Stimulated activated CD8-positive, alpha-beta memory T cell treated with anti-CD3 and anti-CD28 coated beads, Interleukin-7, amount 100 ng/mL, for 1 hour (primary cell): ENCODE results near the gene RSKR.
"Not testable (repeated sequence)": the region's sequence is repeated elsewhere in the genome, so short reads cannot be mapped to it uniquely, and the experiment has no call there.

ENCODE experiments used
- DNase-seq, 2 donors: peaks; one replicate each; pipeline ENCODE4 v3.0.0-alpha.2; 2020; ENCODE audit warnings: low read depth in 2 of 2

RSKR gene

DNA sequence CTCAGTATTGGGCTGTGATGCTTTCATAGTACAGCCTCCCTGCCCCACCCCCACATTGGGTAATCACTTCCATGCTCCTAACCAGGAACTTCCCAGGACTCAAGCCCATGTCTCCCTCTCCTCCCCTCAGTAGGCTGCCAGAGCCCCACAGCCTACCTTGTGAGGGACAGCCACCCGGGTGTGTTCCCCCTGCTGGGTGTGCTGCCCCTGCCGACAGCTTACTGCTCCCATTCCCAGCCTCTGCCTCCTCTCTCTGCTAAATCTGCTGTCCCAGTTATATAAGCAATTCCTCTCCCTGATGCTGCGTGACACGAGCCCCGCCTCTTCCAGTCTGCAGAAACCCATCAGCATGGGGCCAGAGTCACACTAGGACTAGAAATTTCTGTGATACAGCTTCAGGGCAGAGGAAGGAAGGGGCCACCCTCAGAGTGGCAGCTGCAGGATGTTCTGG is at the start of gene RSKR:
TSS of gene RSKR (minus strand) at position 255 of the 451 bp plus-strand sequence. CDS start at position 231, 24 bp downstream.
- DNase-seq = no peak

DNA sequence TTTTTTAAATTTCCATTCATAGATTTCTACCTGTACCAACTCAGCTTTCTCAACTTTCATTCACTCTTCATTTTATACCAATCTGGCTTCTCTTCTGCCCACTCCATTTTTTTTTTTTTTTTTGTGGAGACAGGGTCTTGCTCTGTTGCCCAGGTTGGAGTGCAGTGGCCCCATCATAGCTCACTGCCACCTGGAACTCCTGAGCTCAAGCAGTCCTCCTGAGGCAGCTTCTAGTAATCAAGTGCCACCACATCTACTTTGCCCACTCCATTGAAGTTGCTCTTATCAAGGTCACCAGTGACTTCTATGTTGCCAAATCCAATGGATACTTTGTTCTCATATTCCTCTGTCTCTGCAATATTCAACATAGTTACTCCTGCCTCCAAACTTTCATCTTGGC is 49.7 kb upstream of the RSKR start:
- DNase-seq = no peak

GRCh38 chr17:28662527-28662829 is 48.5 kb upstream of the RSKR start:
- DNase-seq = no peak

- DNase-seq = peak; percentile 89 to 92
These were observed 47.9 kb upstream of the RSKR start, which contains the start of the genes SDF2 and SUPT6H for GRCh38 chr17:28661635-28662526. Gene SDF2, minus strand, starts transcription at chr17:28661906. Its CDS starts 30 bp downstream, at chr17:28661876. Gene SUPT6H, plus strand, starts transcription at chr17:28662205. Its CDS starts 11,197 bp downstream, at chr17:28673402.

- DNase-seq = not testable (repeated sequence)
These were observed 45.5 kb upstream of the RSKR start for GRCh38 chr17:28659497-28659881.

DNA sequence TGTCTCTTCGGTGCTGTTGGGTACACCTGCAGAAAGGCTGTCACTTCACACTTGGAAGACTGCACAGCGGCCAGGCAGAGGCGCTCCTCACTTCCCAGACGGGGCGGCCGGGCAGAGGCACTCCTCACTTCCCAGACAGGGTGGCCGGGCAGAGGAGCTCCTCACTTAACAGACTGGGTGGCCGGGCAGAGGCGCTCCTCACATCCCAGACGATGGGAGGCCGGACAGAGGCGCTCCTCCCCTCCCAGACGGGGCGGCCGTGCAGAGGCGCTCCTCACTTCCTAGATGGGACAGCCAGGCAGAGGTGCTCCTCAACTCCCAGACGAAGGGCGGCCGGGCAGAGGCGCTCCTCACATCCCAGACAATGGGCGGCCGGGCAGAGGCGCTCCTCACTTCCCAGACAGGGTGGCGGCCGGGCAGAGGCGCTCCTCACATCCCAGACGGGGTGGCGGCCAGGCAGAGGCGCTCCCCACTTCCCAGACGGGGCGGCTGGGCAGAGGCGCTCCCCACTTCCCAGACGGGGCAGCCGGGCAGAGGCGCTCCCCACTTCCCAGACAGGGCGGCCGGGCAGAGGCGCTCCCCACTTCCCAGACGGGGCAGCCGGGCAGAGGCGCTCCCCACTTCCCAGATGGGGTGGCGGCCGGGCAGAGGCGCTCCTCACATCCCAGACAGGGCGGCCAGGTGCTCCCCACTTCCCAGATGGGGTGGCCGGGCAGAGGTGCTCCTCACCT is 44.9 kb upstream of the RSKR start:
- not testable (repeated sequence) for DNase-seq

GRCh38 chr17:28658342-28658741 is 44.4 kb upstream of the RSKR start:
- DNase-seq = not testable (repeated sequence)

DNA sequence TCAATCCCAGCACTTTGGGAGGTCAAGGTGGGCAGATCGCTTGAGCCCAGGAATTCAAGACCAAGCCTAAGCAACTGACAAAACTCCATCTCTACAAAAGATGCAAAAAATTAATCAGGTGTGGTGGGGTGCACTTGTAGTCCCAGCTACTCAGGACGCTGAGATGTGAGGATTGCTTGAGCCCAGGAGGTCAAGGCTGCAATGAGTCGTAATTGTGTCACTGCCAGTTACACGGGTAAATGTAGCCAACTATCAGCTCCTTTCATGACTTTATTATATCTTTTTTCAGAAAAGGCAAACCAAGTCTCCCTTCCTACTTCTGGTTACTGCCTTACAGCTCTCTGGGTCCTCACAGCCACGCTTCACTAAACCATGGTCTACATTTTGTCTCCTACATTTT is 43.8 kb upstream of the RSKR start:
- no peak for DNase-seq

DNA sequence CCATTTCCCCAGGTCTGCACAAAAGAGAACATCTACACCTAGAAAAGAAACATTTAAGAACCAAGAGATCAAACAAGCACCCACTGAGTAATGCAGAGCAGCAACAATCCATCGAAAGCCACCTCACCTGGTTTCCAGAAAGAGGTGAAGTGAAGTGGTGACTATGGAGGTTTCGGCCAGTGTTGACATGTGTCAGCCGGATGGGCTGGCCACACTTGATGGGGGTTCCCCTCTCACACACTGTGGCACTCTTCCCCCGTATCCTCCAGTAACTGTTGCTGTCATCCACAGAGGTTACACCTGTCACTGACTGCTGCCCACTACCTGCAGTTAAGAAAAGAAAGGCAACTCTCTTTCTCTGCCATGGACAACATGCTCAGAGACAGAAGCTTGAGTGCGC is 41.2 kb upstream of the RSKR start:
- DNase-seq = no peak

GRCh38 chr17:28648698-28649097 is 34.7 kb upstream of the RSKR start:
- DNase-seq = no peak

- DNase-seq = no peak
These were observed 32.2 kb upstream of the RSKR start for GRCh38 chr17:28646039-28646754.

GRCh38 chr17:28645576-28645939 is 31.6 kb upstream of the RSKR start:
- DNase-seq = no peak

DNA sequence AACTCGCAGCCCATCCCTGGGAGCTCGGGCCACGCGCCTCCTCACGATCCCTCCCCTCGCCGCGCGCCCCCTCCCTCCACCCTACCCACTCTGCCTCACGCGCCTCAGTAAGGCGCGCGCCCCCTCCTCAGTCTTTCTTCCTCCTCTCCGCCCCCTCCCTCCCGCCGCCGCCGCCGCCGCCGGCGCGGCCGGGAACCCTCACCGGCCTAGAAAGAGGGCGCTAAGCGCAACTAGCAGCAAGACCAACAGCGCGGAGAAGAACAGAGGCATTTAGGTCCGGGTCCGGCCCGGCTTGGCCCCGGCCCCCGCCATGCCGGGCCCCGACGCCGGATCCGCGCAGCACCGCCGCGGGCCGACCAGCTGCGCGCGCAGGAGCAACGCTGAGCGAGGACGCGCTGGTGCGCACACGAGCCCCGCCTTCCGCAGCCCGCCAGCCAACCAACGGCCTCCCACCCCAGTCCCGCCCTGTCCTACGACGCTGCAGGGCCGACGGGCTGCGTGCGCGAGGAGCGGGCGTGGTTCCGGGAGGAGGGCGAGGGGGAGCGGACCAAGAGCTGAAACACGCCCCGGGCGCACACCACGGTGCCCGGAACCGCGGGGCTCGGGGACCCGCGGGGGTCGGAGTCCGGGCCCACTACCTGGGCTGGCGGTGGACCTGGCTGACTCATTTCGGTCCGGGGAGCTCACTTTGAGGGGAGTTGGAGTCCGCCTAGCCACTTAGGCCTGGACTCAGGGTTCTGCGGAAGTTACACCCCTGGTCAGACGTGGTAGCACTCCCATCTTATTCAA is 31.0 kb upstream of the RSKR start, which contains the start of gene BLTP2:
TSS of gene BLTP2 (minus strand) at position 372 of the 789 bp plus-strand sequence. CDS start at position 270, 102 bp downstream.
- DNase-seq = peak; percentile 84 to 89

DNA sequence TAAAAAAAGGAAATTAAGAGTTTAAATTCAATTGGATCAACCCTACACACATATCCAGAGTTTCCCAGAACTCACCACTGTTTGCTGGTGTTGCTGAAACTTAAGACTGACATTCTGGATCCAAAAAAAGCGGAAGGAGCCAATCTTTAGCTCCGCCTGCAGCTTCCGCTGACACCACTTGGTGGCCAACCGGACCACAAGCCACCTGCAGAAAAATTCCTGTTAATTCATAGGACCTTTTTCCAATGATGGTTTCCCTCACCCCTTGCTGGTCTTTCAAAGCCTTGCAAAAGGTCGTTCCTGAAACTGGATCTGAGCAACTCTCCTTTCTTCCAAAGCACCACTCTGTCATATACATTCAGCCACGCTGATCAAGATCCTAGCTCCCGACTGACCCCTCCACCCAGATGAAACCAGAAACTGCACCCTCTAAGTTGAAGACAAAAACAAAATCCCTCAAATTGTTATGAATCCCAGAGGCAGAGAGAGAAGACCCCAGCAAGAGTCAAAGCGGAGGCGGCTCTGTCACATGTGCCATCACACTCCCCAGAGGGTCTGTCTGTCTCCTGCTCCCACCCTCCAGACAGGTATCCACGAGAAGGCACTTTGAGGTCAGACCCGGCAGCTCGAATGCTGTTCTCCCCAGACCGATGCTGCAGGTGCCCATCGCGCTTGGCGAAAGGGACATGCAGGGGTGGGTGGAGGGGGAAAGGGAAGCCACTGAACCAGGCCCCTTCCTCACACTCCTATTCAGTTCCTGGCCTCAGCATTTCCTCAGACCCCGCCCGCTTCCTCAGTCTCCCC is 30.2 kb upstream of the RSKR start:
- DNase-seq = no peak

DNA sequence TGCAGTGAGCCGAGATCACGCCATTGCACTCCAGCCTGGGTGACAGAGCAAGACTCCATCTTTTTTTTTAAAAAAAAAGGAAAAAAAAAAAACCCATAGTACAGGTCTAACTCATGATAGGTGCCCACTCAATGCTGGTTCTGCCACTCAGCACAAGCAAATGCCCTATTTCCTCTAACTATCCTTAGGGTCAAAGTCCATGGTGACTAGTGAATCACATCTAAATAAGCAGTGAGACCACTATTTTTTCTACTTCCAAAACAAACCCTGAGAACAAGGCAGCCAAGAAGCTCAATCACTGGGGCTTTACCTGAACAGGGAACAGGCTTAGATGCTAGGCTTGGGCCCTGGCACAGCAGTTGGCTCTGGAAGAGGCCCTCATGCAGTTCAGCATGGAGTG is 27.6 kb upstream of the RSKR start:
- DNase-seq = no peak

GRCh38 chr17:28635506-28635905 is 21.5 kb upstream of the RSKR start:
- no peak for DNase-seq

- DNase-seq = no peak
These were observed 20.4 kb upstream of the RSKR start for GRCh38 chr17:28634206-28634865.

GRCh38 chr17:28626818-28627217 is 12.8 kb upstream of the RSKR start:
- DNase-seq = no peak

DNA sequence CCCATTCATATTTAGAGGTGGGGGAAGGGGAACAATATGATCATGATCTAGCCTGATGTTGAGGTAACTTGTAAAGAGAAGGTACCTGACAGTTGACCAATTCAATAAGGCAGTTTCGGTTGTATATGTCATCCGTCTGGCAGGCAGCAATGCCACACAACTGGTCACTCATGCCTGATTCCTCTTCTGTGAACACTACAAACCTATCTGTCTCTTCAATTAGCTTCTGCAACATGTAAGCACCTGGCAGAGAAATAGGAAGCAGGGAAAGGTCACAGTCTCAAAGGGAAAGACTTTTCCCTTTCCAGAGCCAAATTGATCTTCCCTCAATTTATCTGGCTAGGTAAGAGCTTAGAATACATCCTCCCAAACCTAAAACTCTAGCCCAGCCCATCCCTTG is 10.2 kb upstream of the RSKR start:
- DNase-seq = no peak

GRCh38 chr17:28623696-28624095 is 9.7 kb upstream of the RSKR start:
- no peak for DNase-seq
